Esophagus squamous epithelium (tissue), 5 donors: ENCODE measurements around the gene RIC8B. TPM values are rescaled to one million over a fixed set of nuclear protein-coding genes. Genes with fewer than 3 reads are reported as not detected.

Experiments
- DNase-seq: peaks from one replicate; lab custom pipeline; 2025; lab: John Stamatoyannopoulos, UW
- H3K27ac ChIP-seq, 4 donors: fragments of 200-600 bp; sonication (generic); one replicate each; pipeline ENCODE4 v1.5.1; 2016 to 2019; ENCODE audit warnings: mild to moderate bottlenecking in 1 of 4
- H3K27me3 ChIP-seq, 4 donors: fragments of 200-600 bp; sonication (generic); 1 replicate in 3 of 4; 2 replicates in 1 of 4; pipeline versions ENCODE4 v1.5.1 to v1.6.0; 2017 to 2021; ENCODE audit warnings: antibody characterized with exemption in 1 of 4
- H3K36me3 ChIP-seq, 3 donors: fragments of 200-600 bp; sonication (generic); one replicate each; pipeline ENCODE4 v1.5.1; 2016 to 2019
- H3K4me1 ChIP-seq, 3 donors: fragments of 200-600 bp; sonication (generic); one replicate each; pipeline ENCODE4 v1.5.1; 2017 to 2019
- H3K4me3 ChIP-seq, 4 donors: fragments of 200-600 bp; sonication (generic); 1 replicate in 3 of 4; 2 replicates in 1 of 4; pipeline ENCODE4 v1.5.1; 2016 to 2019; ENCODE audit warnings: mild to moderate bottlenecking in 2 of 4, moderate library complexity in 1 of 4
- H3K9me3 ChIP-seq, 3 donors: fragments of 200-600 bp; sonication (generic); one replicate each; pipeline ENCODE4 v1.5.1; 2016 to 2019
- POLR2A ChIP-seq, 4 donors: fragments of 450-650 bp; IDR thresholded peaks; one replicate each; pipeline ENCODE4 v1.6.1; 2017; ENCODE audit warnings: antibody characterized with exemption in 4 of 4, mild to moderate bottlenecking in 4 of 4, moderate library complexity in 3 of 4
- WGBS, 2 donors: methylation state at CpG; one replicate each; pipeline ENCODE4 v1.1.5; 2018; 5-methylcytosine and 5-hydroxymethylcytosine counted together
- intact Hi-C: fragments of 100-400 bp; cut with DNase I; formaldehyde crosslinking; loops from one replicate; pipeline ENCODE4 v1.15.0; 2022
- total RNA-seq, 4 donors: library from RNA; depleted of rRNA; stranded (reverse); fragments of >200 nt; gene quantifications; one replicate each; pipeline ENCODE4 v1.1.0, GENCODE V29; 2016
- TF ChIP-seq, protein P1 (sequence below), 6 experiments: fragments of 450-650 bp in 4 of 6; fragments of 200-600 bp in 2 of 6; sonication (generic) in 2 of 6; IDR thresholded peaks; one replicate each; pipeline ENCODE4 v1.5.1; 2016 to 2019; ENCODE audit warnings: antibody characterized with exemption in 6 of 6, mild to moderate bottlenecking in 4 of 6, moderate library complexity in 4 of 6
- donor health status: DM: yes; HTN: yes; CAD: no.

Gene RIC8B
- total RNA-seq, 4 donors from 2014 or later: 2.7 to 7.3 (median 5.0) TPM

DNA sequence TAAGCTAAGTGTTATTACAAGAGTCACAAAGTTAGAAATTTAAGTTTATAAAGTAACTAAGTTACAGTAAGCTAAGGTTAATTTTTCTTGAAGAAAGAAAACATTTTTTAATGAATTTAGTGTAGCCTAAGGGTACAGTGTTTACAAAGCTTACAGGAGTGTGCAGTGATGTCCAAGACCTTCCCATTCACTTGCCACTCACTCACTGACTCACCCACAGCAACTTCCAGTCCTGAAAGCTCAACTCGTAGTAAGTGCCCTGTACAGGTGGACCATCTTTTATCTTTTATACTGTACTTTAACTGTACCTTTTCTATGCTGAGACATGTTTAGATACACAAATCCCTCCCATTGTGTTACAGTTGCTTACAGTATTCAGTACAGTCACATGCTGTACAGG lies 120.3 kb downstream of the RIC8B start:
- intact Hi-C loops: no loop called here
- no peak for DNase-seq
- Histone ChIP-seq H3K4me3 (no peak overlapping the region), H3K27me3 (peaks cover 0 to 23% (median 0%) of the 10 kb centered on the region in 4 donors), H3K9me3 (no peaks in the 10 kb centered on the region), H3K27ac (no peak overlapping the region), H3K36me3 (no peaks in the 10 kb centered on the region), H3K4me1 (peaks cover 0 to 6% (median 0%) of the 10 kb centered on the region in 3 donors)
- 29 to 45% methylated on average over 1 of the region's 1 CpG for WGBS, 2 donors
- TF ChIP-seq POLR2A (IDR thresholded peaks at IDR 0.05): no peak
- TF ChIP-seq, protein P1, sequence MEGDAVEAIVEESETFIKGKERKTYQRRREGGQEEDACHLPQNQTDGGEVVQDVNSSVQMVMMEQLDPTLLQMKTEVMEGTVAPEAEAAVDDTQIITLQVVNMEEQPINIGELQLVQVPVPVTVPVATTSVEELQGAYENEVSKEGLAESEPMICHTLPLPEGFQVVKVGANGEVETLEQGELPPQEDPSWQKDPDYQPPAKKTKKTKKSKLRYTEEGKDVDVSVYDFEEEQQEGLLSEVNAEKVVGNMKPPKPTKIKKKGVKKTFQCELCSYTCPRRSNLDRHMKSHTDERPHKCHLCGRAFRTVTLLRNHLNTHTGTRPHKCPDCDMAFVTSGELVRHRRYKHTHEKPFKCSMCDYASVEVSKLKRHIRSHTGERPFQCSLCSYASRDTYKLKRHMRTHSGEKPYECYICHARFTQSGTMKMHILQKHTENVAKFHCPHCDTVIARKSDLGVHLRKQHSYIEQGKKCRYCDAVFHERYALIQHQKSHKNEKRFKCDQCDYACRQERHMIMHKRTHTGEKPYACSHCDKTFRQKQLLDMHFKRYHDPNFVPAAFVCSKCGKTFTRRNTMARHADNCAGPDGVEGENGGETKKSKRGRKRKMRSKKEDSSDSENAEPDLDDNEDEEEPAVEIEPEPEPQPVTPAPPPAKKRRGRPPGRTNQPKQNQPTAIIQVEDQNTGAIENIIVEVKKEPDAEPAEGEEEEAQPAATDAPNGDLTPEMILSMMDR (IDR thresholded peaks at IDR 0.05): no peak

DNA sequence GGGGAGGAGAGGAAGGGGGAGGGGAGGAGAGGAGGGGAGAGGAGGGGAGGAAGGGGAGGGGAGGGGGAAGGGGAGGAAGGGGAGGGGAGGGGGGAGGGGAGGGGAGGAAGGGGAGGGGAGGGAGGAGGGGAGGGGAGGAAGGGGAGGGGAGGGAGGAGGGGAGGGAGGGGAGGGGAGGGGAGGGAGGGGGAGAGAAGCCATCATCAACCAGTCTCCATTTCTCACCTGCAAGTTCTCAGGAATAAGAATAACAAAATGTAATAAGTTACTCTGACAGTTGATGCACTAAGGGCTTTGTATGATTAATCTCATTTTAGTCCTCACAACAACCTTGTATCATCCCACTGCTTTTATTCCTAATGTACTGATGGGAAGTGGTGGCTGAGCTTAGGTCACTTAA lies 122.1 kb downstream of the RIC8B start:
- Histone ChIP-seq H3K27me3 (peaks cover 0 to 37% (median 0%) of the 10 kb centered on the region in 4 donors), H3K36me3 (no peaks in the 10 kb centered on the region), H3K9me3 (no peaks in the 10 kb centered on the region), H3K27ac (no peak overlapping the region), H3K4me1 (peaks cover 0 to 6% (median 0%) of the 10 kb centered on the region in 3 donors), H3K4me3 (no peak overlapping the region)
- intact Hi-C loops: no loop called here
- TF ChIP-seq POLR2A (IDR thresholded peaks at IDR 0.05): no peak
- TF ChIP-seq, protein P1 (IDR thresholded peaks at IDR 0.05): no peak
- DNase-seq: no peak

DNA sequence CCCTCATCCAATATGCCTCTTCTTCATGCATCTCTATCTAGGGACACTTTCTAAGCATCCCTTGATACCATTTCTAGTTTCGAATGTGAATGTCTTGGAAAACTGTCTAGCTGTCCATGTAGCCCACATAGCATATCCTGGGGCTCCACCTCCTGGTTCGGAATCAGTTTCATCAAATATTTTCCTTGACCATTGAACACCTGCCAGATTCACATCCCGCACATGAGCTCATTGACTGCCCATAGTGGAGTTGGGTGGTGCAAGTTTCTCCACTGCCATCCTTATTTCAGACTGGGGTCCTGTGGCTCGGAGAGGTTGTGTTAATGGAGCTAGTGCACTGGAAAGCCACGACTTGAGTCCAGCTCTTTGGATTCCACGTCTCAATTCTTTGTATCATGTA lies 122.6 kb downstream of the RIC8B start:
- TF ChIP-seq, protein P1 (IDR thresholded peaks at IDR 0.05): no peak
- no peak for TF ChIP-seq POLR2A (IDR thresholded peaks at IDR 0.05)
- no peaks in the 10 kb centered on the region for H3K9me3 ChIP-seq
- H3K27ac ChIP-seq: no peak overlapping the region
- no peak overlapping the region for H3K4me3 ChIP-seq
- intact Hi-C loops: no loop called here
- DNase-seq: no peak
- peaks cover 0 to 41% (median 0%) of the 10 kb centered on the region in 4 donors for H3K27me3 ChIP-seq
- H3K36me3 ChIP-seq: no peaks in the 10 kb centered on the region
- WGBS, 2 donors: 80 to 82% methylated on average over 3 to 6 of the region's 6 CpGs
- peaks cover 0 to 4% (median 0%) of the 10 kb centered on the region in 3 donors for H3K4me1 ChIP-seq

- Histone ChIP-seq H3K27ac (no peak overlapping the region), H3K4me1 (peaks cover 0 to 4% (median 2%) of the 10 kb centered on the region in 3 donors), H3K9me3 (no peaks in the 10 kb centered on the region), H3K27me3 (peaks cover 0 to 53% (median 0%) of the 10 kb centered on the region in 4 donors), H3K4me3 (no peak overlapping the region), H3K36me3 (no peaks in the 10 kb centered on the region)
- DNase-seq: no peak
- 63 to 67% methylated on average over 13 of the region's 13 CpGs for WGBS, 2 donors
- intact Hi-C loops: no loop called here
- TF ChIP-seq, protein P1 (IDR thresholded peaks at IDR 0.05): no peak
- TF ChIP-seq POLR2A (IDR thresholded peaks at IDR 0.05): no peak
Measured at GRCh38 chr12:106897981-106898901, 123.8 kb downstream of the RIC8B start.

- Histone ChIP-seq H3K36me3 (no peaks in the 10 kb centered on the region), H3K27ac (no peak overlapping the region), H3K4me1 (peaks cover 0 to 11% (median 5%) of the 10 kb centered on the region in 3 donors), H3K27me3 (peaks cover 0 to 59% (median 0%) of the 10 kb centered on the region in 4 donors), H3K9me3 (no peaks in the 10 kb centered on the region), H3K4me3 (no peak overlapping the region)
- intact Hi-C loops: no loop called here
- WGBS, 2 donors: 48 to 100% methylated on average over 2 to 6 of the region's 6 CpGs
- no peak for DNase-seq
- TF ChIP-seq POLR2A (IDR thresholded peaks at IDR 0.05): no peak
- TF ChIP-seq, protein P1 (IDR thresholded peaks at IDR 0.05): no peak
Measured at GRCh38 chr12:106900554-106900953, 126.1 kb downstream of the RIC8B start.
